Measurements from ENCODE around the gene PTPMT1.

GRCh38 chr11:47534704-47535251 lies 30.6 kb upstream of the PTPMT1 start:
- no peak for TF ChIP-seq POLR2A (IDR thresholded peaks at IDR 0.05; ENCODE audit: low read length)
- no peak for TF ChIP-seq GATA1 (IDR thresholded peaks at IDR 0.05; ENCODE audit: low read depth, low read length)

Measured in erythroblast (primary cell).